ENCODE data around the gene NR3C2. TPM values are rescaled to one million over a fixed set of nuclear protein-coding genes. Genes with fewer than 3 reads are reported as not detected.

The NR3C2 gene
- total RNA-seq, 1 experiment from 2014 or later = 0.26 TPM

DNA sequence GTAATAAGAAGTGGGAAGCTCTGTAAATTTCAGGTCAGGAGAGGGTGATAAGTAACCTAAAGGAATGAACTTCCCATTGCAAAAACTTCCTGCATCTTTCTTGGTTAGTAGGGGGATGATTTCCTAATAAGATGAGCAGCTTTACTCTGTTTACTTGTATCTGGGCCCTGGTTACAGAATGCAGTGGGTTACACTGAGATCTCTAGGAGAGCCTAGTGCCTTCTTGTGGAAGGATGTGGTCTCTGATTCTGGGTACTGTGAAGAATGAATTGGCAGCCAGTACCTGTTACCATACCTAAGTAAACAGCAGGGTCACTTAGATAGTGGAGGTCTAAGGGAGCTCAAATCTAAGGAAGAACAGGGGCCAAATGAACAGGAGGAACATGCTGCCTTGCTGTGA is 389.8 kb downstream of the NR3C2 start:
- no peaks in the 10 kb centered on the region for H3K9me3 ChIP-seq (ENCODE audit: control insufficient read depth, insufficient read depth, low read depth, low read length)
- no peaks in the 10 kb centered on the region for H3K36me3 ChIP-seq (ENCODE audit: control insufficient read depth, insufficient read depth, low read length)
- no TSS peak for BruUV-seq (replicated peaks)
- ATAC-seq (no peak), DNase-seq (ENCODE audit: low read depth, low spot score) (no peak)
- no peaks in the 10 kb centered on the region for H3K27me3 ChIP-seq (ENCODE audit: control insufficient read depth, insufficient read depth, low read length)
- H3K4me1 ChIP-seq (ENCODE audit: control insufficient read depth, insufficient read depth, low read length) = no peaks in the 10 kb centered on the region
- TF ChIP-seq, protein P1, sequence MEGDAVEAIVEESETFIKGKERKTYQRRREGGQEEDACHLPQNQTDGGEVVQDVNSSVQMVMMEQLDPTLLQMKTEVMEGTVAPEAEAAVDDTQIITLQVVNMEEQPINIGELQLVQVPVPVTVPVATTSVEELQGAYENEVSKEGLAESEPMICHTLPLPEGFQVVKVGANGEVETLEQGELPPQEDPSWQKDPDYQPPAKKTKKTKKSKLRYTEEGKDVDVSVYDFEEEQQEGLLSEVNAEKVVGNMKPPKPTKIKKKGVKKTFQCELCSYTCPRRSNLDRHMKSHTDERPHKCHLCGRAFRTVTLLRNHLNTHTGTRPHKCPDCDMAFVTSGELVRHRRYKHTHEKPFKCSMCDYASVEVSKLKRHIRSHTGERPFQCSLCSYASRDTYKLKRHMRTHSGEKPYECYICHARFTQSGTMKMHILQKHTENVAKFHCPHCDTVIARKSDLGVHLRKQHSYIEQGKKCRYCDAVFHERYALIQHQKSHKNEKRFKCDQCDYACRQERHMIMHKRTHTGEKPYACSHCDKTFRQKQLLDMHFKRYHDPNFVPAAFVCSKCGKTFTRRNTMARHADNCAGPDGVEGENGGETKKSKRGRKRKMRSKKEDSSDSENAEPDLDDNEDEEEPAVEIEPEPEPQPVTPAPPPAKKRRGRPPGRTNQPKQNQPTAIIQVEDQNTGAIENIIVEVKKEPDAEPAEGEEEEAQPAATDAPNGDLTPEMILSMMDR (IDR thresholded peaks at IDR 0.05) = no peak
- TF ChIP-seq POLR2AphosphoS5 (IDR thresholded peaks at IDR 0.05; ENCODE audit: low read depth, low read length) (no peak), TCF7L2 (IDR thresholded peaks at IDR 0.05; ENCODE audit: low read depth, low read length) (no peak), SIN3A (IDR thresholded peaks at IDR 0.05; ENCODE audit: borderline replicate concordance, insufficient read depth, low read depth, low read length) (no peak), REST (IDR thresholded peaks at IDR 0.05; ENCODE audit: insufficient read depth in 1 of 2, low read depth in 2 of 2, low read length in 1 of 2) (no peak)
- no peak overlapping the region for H3K4me3 ChIP-seq (ENCODE audit: low read depth in 2 of 2, low read length in 2 of 2)
- H3K27ac ChIP-seq (ENCODE audit: low read length) = no peak overlapping the region
- intact Hi-C loops (cut with micrococcal nuclease; ENCODE audit: unreplicated experiment) (no loop called here), in situ Hi-C loops (cut with HindIII; ENCODE audit: low pct_unique_long_range_greater_than_20kb, low sequenced_read_pairs) (no loop called here)
- CTCF ChIA-PET = no interaction called here
- POLR2A ChIA-PET = no interaction called here

- H3K9me3 ChIP-seq (ENCODE audit: control insufficient read depth, insufficient read depth, low read depth, low read length) = no peaks in the 10 kb centered on the region
- no TSS peak for BruUV-seq (replicated peaks)
- no peaks in the 10 kb centered on the region for H3K36me3 ChIP-seq (ENCODE audit: control insufficient read depth, insufficient read depth, low read length)
- H3K4me3 ChIP-seq (ENCODE audit: low read depth in 2 of 2, low read length in 2 of 2) = no peak overlapping the region
- POLR2A ChIA-PET = no interaction called here
- no peak overlapping the region for H3K27ac ChIP-seq (ENCODE audit: low read length)
- no peaks in the 10 kb centered on the region for H3K4me1 ChIP-seq (ENCODE audit: control insufficient read depth, insufficient read depth, low read length)
- DNase-seq (ENCODE audit: low read depth, low spot score) = no peak
- in situ Hi-C loops (cut with HindIII; ENCODE audit: low pct_unique_long_range_greater_than_20kb, low sequenced_read_pairs) = no loop called here
- H3K27me3 ChIP-seq (ENCODE audit: control insufficient read depth, insufficient read depth, low read length) = no peaks in the 10 kb centered on the region
- intact Hi-C loops (cut with micrococcal nuclease; ENCODE audit: unreplicated experiment) = no loop called here
- ATAC-seq = no peak
- TF ChIP-seq TCF7L2 (IDR thresholded peaks at IDR 0.05; ENCODE audit: low read depth, low read length) = no peak
- TF ChIP-seq REST (IDR thresholded peaks at IDR 0.05; ENCODE audit: insufficient read depth in 1 of 2, low read depth in 2 of 2, low read length in 1 of 2) = no peak
- CTCF ChIA-PET = no interaction called here
These were observed 390.8 kb downstream of the NR3C2 start for GRCh38 chr4:148051403-148051802.

Measured in Panc1 (cell line).